ENCODE data around the gene SSBP3. TPM values are rescaled to one million over a fixed set of nuclear protein-coding genes. Genes with fewer than 3 reads are reported as not detected.
"Not testable (repeated sequence)": the region's sequence is repeated elsewhere in the genome, so short reads cannot be mapped to it uniquely, and the experiment has no call there.

SSBP3 gene
- total and polyA plus RNA-seq, 4 donors: 23.3 to 108 (median 66.3) TPM

DNA sequence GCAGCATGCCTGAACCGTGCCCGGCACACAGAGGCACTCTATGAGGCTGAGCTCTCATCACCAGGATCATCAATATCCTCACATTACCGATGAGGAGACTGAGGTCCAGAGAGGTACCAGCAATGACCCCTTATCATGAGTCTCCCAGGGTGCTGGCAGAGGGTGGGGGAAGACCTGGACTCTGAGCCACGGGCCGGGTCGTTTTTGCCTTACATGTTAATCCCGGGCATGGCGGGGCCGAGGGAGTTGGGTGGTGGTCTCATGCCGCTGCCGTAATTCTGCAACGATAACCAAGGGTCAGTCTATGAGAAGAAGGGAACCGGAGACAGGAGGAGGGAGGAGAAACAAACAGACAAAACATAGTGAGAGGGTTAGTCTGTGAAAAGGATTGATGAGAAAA, 163.2 kb downstream of the SSBP3 start:
- WGBS (ENCODE audit: insufficient coverage): 93% methylated on average over 7 of the region's 13 CpGs
- H3K36me3 ChIP-seq (ENCODE audit: control insufficient read depth, insufficient read depth, low read length): peaks cover 69% of the 10 kb centered on the region
- no peak overlapping the region for H3K27ac ChIP-seq (ENCODE audit: low read depth, low read length)
- no peaks in the 10 kb centered on the region for H3K9me3 ChIP-seq (ENCODE audit: control insufficient read depth, insufficient read depth, low read length)
- no peak overlapping the region for H3K4me3 ChIP-seq (ENCODE audit: low read depth, low read length)
- H3K4me1 ChIP-seq (ENCODE audit: control insufficient read depth, insufficient read depth, low read length): peaks cover 27% of the 10 kb centered on the region
- no peak for DNase-seq (ENCODE audit: low read depth in 4 of 6, low spot score in 6 of 6)
- H3K27me3 ChIP-seq (ENCODE audit: control insufficient read depth, insufficient read depth, low read length): no peaks in the 10 kb centered on the region

DNA sequence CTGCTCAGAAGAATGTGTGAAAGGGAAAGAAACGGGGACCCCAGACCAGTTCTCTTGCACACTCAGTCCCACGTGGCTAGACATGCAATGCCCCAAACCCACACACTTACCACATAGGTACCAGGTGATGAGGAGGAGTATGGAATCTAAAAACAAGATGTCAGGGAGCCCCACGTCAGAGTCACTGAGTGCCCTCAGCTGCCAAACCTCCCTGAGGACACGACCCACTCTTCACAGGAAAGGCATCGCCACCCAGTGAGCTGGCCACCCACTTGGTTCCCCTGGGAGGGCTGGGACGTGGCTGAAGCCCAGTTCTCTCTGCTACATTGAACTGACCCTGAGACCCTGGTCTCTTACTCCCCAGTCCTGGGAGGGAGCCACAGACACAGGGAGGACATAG, 164.8 kb downstream of the SSBP3 start:
- Histone ChIP-seq H3K9me3 (ENCODE audit: control insufficient read depth, insufficient read depth, low read length) (no peaks in the 10 kb centered on the region), H3K27ac (ENCODE audit: low read depth, low read length) (no peak overlapping the region), H3K27me3 (ENCODE audit: control insufficient read depth, insufficient read depth, low read length) (no peaks in the 10 kb centered on the region), H3K4me3 (ENCODE audit: low read depth, low read length) (no peak overlapping the region), H3K36me3 (ENCODE audit: control insufficient read depth, insufficient read depth, low read length) (peaks cover 56% of the 10 kb centered on the region), H3K4me1 (ENCODE audit: control insufficient read depth, insufficient read depth, low read length) (peaks cover 17% of the 10 kb centered on the region)
- DNase-seq (ENCODE audit: low read depth in 4 of 6, low spot score in 6 of 6): no peak
- WGBS (ENCODE audit: insufficient coverage): 80% methylated on average over 4 of the region's 6 CpGs

DNA sequence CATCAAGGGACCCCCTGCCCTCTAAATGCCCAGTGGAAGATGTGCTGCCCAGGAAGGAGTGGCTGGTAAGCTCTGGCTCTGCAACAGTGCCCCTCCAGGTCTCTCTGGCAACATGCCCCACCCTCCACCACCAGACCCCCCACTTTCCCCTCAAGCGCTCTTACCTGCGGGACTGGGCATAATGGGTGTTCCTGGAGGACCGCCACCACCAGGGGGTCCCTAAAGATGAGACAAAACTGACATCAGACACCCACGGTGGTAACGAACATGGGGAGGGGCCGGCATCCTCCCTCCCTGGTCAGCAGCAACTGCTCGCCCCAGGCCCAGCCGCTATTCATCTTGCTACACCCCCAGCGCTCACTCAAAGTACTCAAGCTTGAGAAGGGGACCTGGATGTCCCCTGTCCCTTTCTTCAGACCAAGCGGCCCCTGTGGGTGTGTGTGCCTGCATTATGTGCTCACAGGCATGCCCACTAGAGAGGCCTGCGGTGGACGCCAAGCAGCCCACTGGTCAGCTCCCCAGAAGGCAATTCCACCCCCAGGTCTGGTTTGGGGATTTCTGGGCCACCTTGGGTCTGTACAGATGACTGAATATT, 165.4 kb downstream of the SSBP3 start:
- H3K36me3 ChIP-seq (ENCODE audit: control insufficient read depth, insufficient read depth, low read length): peaks cover 50% of the 10 kb centered on the region
- DNase-seq (ENCODE audit: low read depth in 4 of 6, low spot score in 6 of 6): no peak
- 91% methylated on average over 7 of the region's 12 CpGs for WGBS (ENCODE audit: insufficient coverage)
- H3K4me3 ChIP-seq (ENCODE audit: low read depth, low read length): no peak overlapping the region
- H3K27ac ChIP-seq (ENCODE audit: low read depth, low read length): no peak overlapping the region
- no peaks in the 10 kb centered on the region for H3K27me3 ChIP-seq (ENCODE audit: control insufficient read depth, insufficient read depth, low read length)
- H3K4me1 ChIP-seq (ENCODE audit: control insufficient read depth, insufficient read depth, low read length): peaks cover 17% of the 10 kb centered on the region
- no peaks in the 10 kb centered on the region for H3K9me3 ChIP-seq (ENCODE audit: control insufficient read depth, insufficient read depth, low read length)

DNA sequence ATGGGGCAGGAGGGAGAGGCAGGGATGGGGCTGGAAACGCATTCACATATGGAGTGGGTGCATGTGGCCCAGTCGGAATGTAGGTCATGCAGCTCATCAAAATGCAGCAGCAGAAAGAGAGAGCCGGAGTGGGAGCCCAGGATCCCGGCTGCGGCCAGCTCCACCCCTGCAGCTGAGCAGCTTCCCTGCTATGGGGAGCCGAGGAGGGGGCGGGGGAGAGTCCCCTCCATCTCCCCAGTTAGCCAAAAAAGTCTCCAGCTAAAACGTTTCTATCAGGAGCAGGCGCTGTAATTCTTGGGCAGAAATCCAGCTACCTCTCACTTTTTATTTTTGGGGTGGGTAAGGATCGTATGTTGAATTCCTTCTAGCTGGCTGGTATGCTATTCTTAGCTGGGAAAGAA, 166.6 kb downstream of the SSBP3 start:
- no peak overlapping the region for H3K4me3 ChIP-seq (ENCODE audit: low read depth, low read length)
- H3K27ac ChIP-seq (ENCODE audit: low read depth, low read length): no peak overlapping the region
- no peaks in the 10 kb centered on the region for H3K27me3 ChIP-seq (ENCODE audit: control insufficient read depth, insufficient read depth, low read length)
- H3K9me3 ChIP-seq (ENCODE audit: control insufficient read depth, insufficient read depth, low read length): no peaks in the 10 kb centered on the region
- peaks cover 45% of the 10 kb centered on the region for H3K36me3 ChIP-seq (ENCODE audit: control insufficient read depth, insufficient read depth, low read length)
- H3K4me1 ChIP-seq (ENCODE audit: control insufficient read depth, insufficient read depth, low read length): peaks cover 12% of the 10 kb centered on the region
- DNase-seq (ENCODE audit: low read depth in 4 of 6, low spot score in 6 of 6): peak in 1 of 6 donors; percentile 85
- WGBS (ENCODE audit: insufficient coverage): 39% methylated on average over 4 of the region's 10 CpGs

GRCh38 chr1:54239035-54239383, 167.2 kb downstream of the SSBP3 start:
- no peak for DNase-seq (ENCODE audit: low read depth in 4 of 6, low spot score in 6 of 6)
- no peaks in the 10 kb centered on the region for H3K27me3 ChIP-seq (ENCODE audit: control insufficient read depth, insufficient read depth, low read length)
- no peak overlapping the region for H3K27ac ChIP-seq (ENCODE audit: low read depth, low read length)
- H3K9me3 ChIP-seq (ENCODE audit: control insufficient read depth, insufficient read depth, low read length): no peaks in the 10 kb centered on the region
- no CpG with 5 or more reads among the region's 5 CpGs for WGBS (ENCODE audit: insufficient coverage)
- peaks cover 12% of the 10 kb centered on the region for H3K4me1 ChIP-seq (ENCODE audit: control insufficient read depth, insufficient read depth, low read length)
- H3K4me3 ChIP-seq (ENCODE audit: low read depth, low read length): no peak overlapping the region
- peaks cover 45% of the 10 kb centered on the region for H3K36me3 ChIP-seq (ENCODE audit: control insufficient read depth, insufficient read depth, low read length)

GRCh38 chr1:54238353-54239034, 167.7 kb downstream of the SSBP3 start:
- 78% methylated on average over 9 of the region's 12 CpGs for WGBS (ENCODE audit: insufficient coverage)
- H3K4me3 ChIP-seq (ENCODE audit: low read depth, low read length): no peak overlapping the region
- peaks cover 41% of the 10 kb centered on the region for H3K36me3 ChIP-seq (ENCODE audit: control insufficient read depth, insufficient read depth, low read length)
- no peak for DNase-seq (ENCODE audit: low read depth in 4 of 6, low spot score in 6 of 6)
- H3K4me1 ChIP-seq (ENCODE audit: control insufficient read depth, insufficient read depth, low read length): peaks cover 12% of the 10 kb centered on the region
- no peaks in the 10 kb centered on the region for H3K27me3 ChIP-seq (ENCODE audit: control insufficient read depth, insufficient read depth, low read length)
- H3K9me3 ChIP-seq (ENCODE audit: control insufficient read depth, insufficient read depth, low read length): no peaks in the 10 kb centered on the region
- no peak overlapping the region for H3K27ac ChIP-seq (ENCODE audit: low read depth, low read length)

DNA sequence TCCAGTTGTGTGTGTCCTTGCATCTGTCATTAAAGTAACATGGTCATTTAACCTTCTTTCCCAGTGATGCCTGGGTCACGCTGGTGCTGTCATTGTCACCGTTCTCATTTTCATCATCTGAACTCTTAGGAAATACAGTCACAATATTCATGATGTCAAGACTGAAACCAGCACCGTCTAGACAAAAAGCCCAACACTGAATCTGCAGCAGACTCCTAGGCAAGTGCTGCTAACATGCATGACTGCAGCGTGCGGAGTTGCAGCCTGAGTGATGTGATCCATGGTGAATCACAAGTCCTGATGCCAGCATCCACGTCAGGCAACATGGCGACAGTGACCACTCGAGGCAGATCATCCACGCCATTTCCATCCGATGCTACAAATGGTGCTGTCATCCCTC, 168.6 kb downstream of the SSBP3 start:
- H3K4me1 ChIP-seq (ENCODE audit: control insufficient read depth, insufficient read depth, low read length): peaks cover 12% of the 10 kb centered on the region
- H3K4me3 ChIP-seq (ENCODE audit: low read depth, low read length): no peak overlapping the region
- peaks cover 34% of the 10 kb centered on the region for H3K36me3 ChIP-seq (ENCODE audit: control insufficient read depth, insufficient read depth, low read length)
- 95% methylated on average over 7 of the region's 10 CpGs for WGBS (ENCODE audit: insufficient coverage)
- no peak overlapping the region for H3K27ac ChIP-seq (ENCODE audit: low read depth, low read length)
- no peaks in the 10 kb centered on the region for H3K27me3 ChIP-seq (ENCODE audit: control insufficient read depth, insufficient read depth, low read length)
- no peak for DNase-seq (ENCODE audit: low read depth in 4 of 6, low spot score in 6 of 6)
- H3K9me3 ChIP-seq (ENCODE audit: control insufficient read depth, insufficient read depth, low read length): no peaks in the 10 kb centered on the region

GRCh38 chr1:54234284-54234683, 171.9 kb downstream of the SSBP3 start:
- Histone ChIP-seq H3K27me3 (ENCODE audit: control insufficient read depth, insufficient read depth, low read length) (no peaks in the 10 kb centered on the region), H3K27ac (ENCODE audit: low read depth, low read length) (no peak overlapping the region), H3K36me3 (ENCODE audit: control insufficient read depth, insufficient read depth, low read length) (peaks cover 21% of the 10 kb centered on the region), H3K9me3 (ENCODE audit: control insufficient read depth, insufficient read depth, low read length) (no peaks in the 10 kb centered on the region), H3K4me3 (ENCODE audit: low read depth, low read length) (no peak overlapping the region), H3K4me1 (ENCODE audit: control insufficient read depth, insufficient read depth, low read length) (peaks cover 3% of the 10 kb centered on the region)
- no peak for DNase-seq (ENCODE audit: low read depth in 4 of 6, low spot score in 6 of 6)
- no CpG with 5 or more reads among the region's 2 CpGs for WGBS (ENCODE audit: insufficient coverage)

- H3K27ac ChIP-seq (ENCODE audit: low read depth, low read length); H3K4me3 ChIP-seq (ENCODE audit: low read depth, low read length); H3K9me3 ChIP-seq (ENCODE audit: control insufficient read depth, insufficient read depth, low read length); DNase-seq (ENCODE audit: low read depth in 4 of 6, low spot score in 6 of 6); H3K27me3 ChIP-seq (ENCODE audit: control insufficient read depth, insufficient read depth, low read length); H3K4me1 ChIP-seq (ENCODE audit: control insufficient read depth, insufficient read depth, low read length): not testable (repeated sequence)
- H3K36me3 ChIP-seq (ENCODE audit: control insufficient read depth, insufficient read depth, low read length): peaks cover 24% of the 10 kb centered on the region
- WGBS (ENCODE audit: insufficient coverage): no CpG with 5 or more reads among the region's 33 CpGs
Observed at GRCh38 chr1:54233196-54233595, 173.0 kb downstream of the SSBP3 start.

Measured in spinal cord (tissue), 10 donors.